GM19438 (cell line): ENCODE measurements around the gene PRDM1.
"Not testable (repeated sequence)": the region's sequence is repeated elsewhere in the genome, so short reads cannot be mapped to it uniquely, and the experiment has no call there.

Experiments
- ATAC-seq: cut with Tn5 transposase; IDR thresholded peaks from one replicate; pipeline ENCODE4 v1.9.1; 2021; ENCODE audit warnings: low read depth; ENCODE audit not compliant: unreplicated experiment

PRDM1 gene

GRCh38 chr6:106134087-106134770 lies 48.1 kb downstream of the PRDM1 start:
- ATAC-seq = no peak

GRCh38 chr6:106134906-106135634 lies 48.9 kb downstream of the PRDM1 start:
- ATAC-seq = no peak

- ATAC-seq = no peak
These were observed 49.9 kb downstream of the PRDM1 start for GRCh38 chr6:106135911-106136571.

DNA sequence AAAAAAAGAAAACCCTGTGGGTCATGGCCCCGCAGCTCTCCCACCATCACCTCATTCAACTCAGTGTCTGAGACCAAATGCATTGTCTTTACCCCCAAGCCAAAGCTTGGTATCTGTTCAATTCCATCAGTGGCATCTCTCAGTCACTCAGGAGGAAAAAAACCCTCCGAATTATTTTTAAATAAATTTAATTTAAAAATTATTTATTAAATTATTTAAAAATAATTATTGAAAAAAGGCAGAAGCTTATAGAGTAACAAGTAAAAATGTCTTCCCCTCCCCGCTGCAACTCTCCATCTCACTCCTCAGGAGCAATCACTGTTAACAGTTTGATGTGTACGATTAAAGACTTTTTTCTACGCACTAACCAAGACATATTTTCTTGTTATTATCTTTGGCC lies 50.7 kb downstream of the PRDM1 start:
- ATAC-seq = no peak

DNA sequence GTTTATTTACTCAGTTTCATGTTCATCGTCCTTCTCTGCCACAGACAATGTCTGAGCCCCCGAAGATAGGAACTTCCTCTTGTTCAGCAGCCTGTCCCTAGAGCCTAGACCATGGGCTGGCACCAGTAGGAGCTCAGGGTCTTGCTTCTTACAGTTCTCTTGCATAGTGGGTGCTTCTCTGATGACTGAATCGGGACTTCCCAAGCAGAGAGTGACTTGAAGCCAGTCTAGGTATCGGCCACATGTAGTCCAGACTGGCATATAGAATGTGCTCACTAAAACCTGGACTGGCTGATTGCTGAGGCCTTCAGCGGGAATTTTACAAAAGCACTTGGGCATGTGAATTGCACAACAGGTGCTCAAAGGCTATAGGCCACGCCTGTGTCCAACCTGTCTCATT lies 52.0 kb downstream of the PRDM1 start:
- ATAC-seq = no peak

- ATAC-seq = peak; percentile 70
These were observed 55.5 kb downstream of the PRDM1 start for GRCh38 chr6:106141441-106142237.

GRCh38 chr6:106142876-106143431 lies 56.8 kb downstream of the PRDM1 start:
- no peak for ATAC-seq

DNA sequence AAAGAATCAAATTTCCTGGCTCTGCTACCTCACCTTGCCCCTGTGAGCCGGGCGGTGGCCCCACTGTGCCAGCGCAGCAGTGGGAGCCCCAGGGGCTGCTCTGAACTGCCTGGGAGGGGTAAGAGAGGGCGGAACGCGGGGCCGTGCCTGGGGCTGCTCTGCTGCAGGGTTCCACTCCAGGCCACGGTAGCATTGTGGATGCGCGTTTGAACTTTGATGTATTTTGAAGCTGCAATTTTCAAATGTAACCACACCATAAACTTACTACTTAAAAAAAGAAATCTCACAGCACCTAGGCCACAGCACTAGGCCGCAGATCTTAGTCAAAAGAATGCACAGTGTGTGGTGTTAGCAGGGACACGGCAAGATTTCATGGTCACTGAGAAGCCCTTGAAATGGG lies 57.5 kb downstream of the PRDM1 start:
- ATAC-seq = no peak

GRCh38 chr6:106145144-106145543 lies 59.0 kb downstream of the PRDM1 start:
- ATAC-seq = no peak

DNA sequence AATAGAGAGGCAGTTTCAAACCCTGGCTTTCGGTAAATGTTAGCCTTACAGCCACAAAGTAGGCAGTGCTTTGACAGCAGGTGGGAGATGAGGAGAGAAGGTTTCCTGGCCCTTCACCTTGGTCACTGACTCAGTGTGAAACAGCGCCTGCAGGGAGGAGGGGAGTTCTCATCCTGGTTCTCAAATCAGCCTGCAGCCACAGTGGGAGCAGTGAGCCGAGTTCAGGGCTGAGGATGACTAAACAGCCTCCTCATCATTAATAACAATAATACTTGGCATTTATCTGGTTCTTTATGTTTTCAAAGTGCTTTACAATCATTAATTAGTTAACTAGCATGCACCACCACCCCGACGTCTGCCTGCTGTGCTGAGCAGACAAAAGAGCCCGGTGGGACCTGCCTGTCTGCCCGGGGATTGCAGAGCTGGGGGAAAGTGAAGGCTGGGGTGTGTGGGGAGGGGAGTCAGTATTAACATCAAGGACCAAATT lies 59.6 kb downstream of the PRDM1 start:
- ATAC-seq = peak; percentile 45

DNA sequence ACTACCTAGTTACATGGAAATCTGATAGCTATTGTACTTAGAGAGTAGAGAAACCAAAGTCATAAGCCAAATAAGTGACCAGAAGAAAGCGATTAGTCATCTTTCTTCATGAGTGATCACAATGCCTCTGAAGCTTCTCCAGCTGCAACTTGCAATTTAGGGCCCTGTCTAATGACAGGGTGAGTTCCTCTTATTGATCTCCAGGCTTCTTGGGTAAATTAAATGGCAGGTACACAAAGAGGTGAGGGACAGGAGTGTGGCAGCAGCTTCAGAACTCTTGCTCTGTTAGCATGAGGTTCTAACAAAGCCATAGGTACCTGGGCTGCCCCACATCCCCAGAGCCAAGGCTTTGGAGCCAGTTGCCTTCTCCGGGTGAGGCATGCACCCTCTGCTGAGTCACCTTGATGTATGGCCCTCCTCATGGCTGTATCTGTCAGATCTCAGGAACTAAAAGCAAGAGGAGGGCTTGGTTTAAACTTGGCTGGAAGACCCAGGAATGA lies 60.8 kb downstream of the PRDM1 start:
- no peak for ATAC-seq

DNA sequence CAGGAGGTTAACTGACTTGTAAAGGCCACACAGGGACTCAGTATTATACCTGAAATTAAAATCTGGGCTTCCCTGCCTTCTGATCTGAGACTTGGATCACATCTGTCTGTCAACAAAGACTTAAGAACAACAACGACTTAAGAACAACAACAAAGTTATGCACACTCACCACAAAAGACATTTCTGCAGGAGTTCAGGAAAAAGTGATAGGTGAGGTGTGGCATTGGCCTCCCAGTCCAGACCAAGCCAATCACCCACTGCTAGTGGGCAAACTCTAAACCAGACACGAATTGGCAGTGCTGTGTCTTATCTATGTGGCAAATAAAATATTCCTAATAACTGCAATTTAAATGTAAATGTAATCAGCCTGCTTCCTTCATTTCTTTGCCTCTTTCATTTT lies 61.3 kb downstream of the PRDM1 start:
- no peak for ATAC-seq

- no peak for ATAC-seq
These were observed 63.4 kb downstream of the PRDM1 start for GRCh38 chr6:106149472-106150069.

GRCh38 chr6:106152476-106152875 lies 66.3 kb downstream of the PRDM1 start:
- ATAC-seq = not testable (repeated sequence)

- ATAC-seq = no peak
These were observed 66.8 kb downstream of the PRDM1 start for GRCh38 chr6:106152952-106153351.

DNA sequence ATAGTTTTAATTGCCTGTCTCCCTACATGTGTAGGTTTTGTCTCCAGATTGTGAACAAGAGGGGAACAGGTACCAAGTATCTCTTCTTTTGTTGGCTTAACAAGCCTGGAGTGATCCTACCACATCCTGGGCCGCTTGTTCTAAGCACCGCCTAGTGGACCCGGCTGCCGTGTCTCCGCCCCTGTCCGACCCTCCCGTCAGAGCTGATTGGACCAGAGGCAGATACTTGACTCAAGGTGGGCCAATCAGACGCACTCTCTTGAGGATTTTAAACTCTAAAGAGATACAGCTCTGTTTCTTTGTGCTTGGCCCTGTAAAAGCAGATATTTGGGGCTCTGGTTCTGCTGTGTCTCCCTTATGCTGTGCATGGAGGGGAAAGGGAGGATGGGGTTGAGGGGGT lies 68.2 kb downstream of the PRDM1 start:
- no peak for ATAC-seq

DNA sequence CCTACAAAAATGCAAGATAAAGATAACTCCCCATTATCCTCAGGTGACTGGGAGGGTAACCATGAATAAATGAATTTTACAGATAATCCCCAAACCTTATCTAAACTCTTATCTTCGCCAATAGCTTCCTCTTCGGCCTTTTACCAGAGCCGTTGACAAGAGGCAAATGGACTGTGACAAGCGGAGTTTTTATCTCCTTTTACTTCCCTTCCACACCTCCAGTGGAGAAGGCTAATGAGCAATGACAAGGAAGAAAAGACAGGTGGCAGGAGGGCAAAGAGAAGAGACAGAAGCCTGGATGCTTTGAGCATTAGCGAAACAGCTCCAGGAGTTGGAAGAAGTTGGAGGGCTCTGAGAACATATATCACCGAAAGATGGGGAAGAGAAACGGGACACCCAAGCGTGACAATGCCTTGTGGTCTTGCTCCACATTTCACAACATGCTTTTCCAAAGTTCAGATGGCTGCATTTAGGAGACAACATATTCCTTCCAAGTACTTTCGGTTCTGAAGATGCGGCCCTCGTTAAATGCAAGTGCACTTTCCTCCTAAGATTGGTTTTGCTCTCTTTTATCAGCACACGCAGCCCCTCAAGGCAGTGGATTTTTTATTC lies 69.2 kb downstream of the PRDM1 start:
- no peak for ATAC-seq

DNA sequence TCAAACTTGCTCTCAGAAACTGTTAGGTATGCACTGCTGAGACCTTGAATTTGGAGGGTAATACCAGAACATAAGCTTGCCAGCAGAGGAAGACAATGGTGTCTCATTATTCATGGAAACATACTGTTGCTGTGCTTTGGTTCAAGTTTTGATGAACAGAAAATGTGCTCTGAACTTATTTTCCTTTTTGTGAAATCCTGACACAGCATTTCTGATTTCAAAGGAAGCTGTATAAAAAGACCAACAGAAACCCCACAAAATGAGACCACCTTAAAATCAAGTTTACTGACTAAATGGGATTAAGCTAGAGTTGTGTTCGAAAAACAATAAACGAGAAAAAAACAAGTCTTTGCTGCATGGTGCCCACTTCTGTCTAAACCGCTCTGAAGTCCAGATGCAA lies 70.3 kb downstream of the PRDM1 start:
- ATAC-seq = no peak

GRCh38 chr6:106156863-106157262 lies 70.7 kb downstream of the PRDM1 start:
- ATAC-seq = no peak
